ENCODE measurements around the gene MTHFD2L.

MTHFD2L gene

DNA sequence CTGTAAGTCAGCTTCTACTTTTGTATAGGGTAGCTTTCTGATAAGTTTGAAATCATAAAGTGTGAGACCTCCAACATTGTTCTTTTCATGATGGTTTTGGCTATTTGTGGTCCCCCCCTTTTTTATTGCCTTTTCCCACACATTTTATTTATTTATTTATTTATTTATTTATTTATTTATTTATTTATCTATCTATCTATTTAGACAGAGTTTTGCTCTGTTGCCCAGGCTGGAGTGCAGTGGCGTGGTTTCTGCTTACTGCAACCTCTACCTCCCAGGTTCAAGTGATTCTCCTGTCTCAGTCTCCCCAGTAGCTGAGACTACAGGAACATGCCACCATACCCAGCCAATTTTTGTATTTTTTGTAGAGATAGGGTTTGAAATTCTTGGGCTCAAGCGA lies 9.7 kb upstream of the MTHFD2L start:
- Histone ChIP-seq H3K79me2 (ENCODE audit: insufficient read depth, low read length) (no peaks in the 10 kb centered on the region), H3K9ac (ENCODE audit: low read length) (no peak overlapping the region), H3K4me2 (ENCODE audit: low read length) (no peak overlapping the region), H2AFZ (ENCODE audit: low read length) (no peak overlapping the region), H3K27ac (ENCODE audit: low read depth, low read length, poor library complexity, severe bottlenecking) (no peak overlapping the region), H3K4me3 (ENCODE audit: low read depth, low read length, poor library complexity, severe bottlenecking) (no peak overlapping the region), H3F3A (ENCODE audit: insufficient read depth, low read length) (0 out of 2 replicates have a peak, but pooled peaks cover 3% of the 10 kb centered on the region), H3K36me3 (ENCODE audit: insufficient read depth, low read length) (no peaks in the 10 kb centered on the region), H3K9me2 (ENCODE audit: low read depth, low read length) (no peaks in the 10 kb centered on the region), H3K9me3 (ENCODE audit: low read length) (no peaks in the 10 kb centered on the region), H3K4me1 (ENCODE audit: insufficient read depth, low read length, severe bottlenecking) (no peaks in the 10 kb centered on the region), H4K20me1 (ENCODE audit: insufficient read depth, low read length) (no peaks in the 10 kb centered on the region), H3K27me3 (ENCODE audit: insufficient read depth, low read length) (no peaks in the 10 kb centered on the region)
- TF ChIP-seq, protein P1, sequence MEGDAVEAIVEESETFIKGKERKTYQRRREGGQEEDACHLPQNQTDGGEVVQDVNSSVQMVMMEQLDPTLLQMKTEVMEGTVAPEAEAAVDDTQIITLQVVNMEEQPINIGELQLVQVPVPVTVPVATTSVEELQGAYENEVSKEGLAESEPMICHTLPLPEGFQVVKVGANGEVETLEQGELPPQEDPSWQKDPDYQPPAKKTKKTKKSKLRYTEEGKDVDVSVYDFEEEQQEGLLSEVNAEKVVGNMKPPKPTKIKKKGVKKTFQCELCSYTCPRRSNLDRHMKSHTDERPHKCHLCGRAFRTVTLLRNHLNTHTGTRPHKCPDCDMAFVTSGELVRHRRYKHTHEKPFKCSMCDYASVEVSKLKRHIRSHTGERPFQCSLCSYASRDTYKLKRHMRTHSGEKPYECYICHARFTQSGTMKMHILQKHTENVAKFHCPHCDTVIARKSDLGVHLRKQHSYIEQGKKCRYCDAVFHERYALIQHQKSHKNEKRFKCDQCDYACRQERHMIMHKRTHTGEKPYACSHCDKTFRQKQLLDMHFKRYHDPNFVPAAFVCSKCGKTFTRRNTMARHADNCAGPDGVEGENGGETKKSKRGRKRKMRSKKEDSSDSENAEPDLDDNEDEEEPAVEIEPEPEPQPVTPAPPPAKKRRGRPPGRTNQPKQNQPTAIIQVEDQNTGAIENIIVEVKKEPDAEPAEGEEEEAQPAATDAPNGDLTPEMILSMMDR (IDR thresholded peaks at IDR 0.05; ENCODE audit: low read length): no peak
- TF ChIP-seq EZH2 (IDR thresholded peaks at IDR 0.05; ENCODE audit: borderline replicate concordance, low read length): no peak

DNA sequence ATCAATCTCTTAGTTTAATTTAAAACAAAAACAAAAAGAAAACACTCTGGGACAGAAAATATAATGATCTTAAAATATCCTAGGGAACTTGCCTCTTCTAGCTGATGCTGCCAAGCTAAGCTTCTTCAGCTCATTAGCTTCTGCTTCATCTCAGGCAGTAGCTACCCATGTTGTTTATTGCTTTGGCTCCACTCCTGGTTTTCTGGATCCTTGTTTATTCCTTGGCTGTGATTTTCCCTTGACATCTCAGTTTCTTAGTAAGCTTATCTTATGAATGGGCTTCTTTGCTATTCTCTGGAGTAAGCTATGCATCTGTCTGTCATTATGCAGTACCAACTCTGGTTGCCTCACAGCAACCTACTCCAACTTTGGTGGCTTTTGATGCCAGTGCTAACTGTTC lies 5.1 kb upstream of the MTHFD2L start:
- Histone ChIP-seq H3K4me1 (ENCODE audit: insufficient read depth, low read length, severe bottlenecking) (peaks cover 6% of the 10 kb centered on the region), H3K4me3 (ENCODE audit: low read depth, low read length, poor library complexity, severe bottlenecking) (no peak overlapping the region), H3K27ac (ENCODE audit: low read depth, low read length, poor library complexity, severe bottlenecking) (no peak overlapping the region), H3F3A (ENCODE audit: insufficient read depth, low read length) (0 out of 2 replicates have a peak, but pooled peaks cover 3% of the 10 kb centered on the region), H3K36me3 (ENCODE audit: insufficient read depth, low read length) (no peaks in the 10 kb centered on the region), H3K9ac (ENCODE audit: low read length) (no peak overlapping the region), H3K9me3 (ENCODE audit: low read length) (no peaks in the 10 kb centered on the region), H2AFZ (ENCODE audit: low read length) (no peak overlapping the region), H3K9me2 (ENCODE audit: low read depth, low read length) (no peaks in the 10 kb centered on the region), H3K79me2 (ENCODE audit: insufficient read depth, low read length) (no peaks in the 10 kb centered on the region), H3K27me3 (ENCODE audit: insufficient read depth, low read length) (no peaks in the 10 kb centered on the region), H4K20me1 (ENCODE audit: insufficient read depth, low read length) (no peaks in the 10 kb centered on the region), H3K4me2 (ENCODE audit: low read length) (no peak overlapping the region)
- TF ChIP-seq, protein P1 (IDR thresholded peaks at IDR 0.05; ENCODE audit: low read length): no peak
- no peak for TF ChIP-seq EZH2 (IDR thresholded peaks at IDR 0.05; ENCODE audit: borderline replicate concordance, low read length)

DNA sequence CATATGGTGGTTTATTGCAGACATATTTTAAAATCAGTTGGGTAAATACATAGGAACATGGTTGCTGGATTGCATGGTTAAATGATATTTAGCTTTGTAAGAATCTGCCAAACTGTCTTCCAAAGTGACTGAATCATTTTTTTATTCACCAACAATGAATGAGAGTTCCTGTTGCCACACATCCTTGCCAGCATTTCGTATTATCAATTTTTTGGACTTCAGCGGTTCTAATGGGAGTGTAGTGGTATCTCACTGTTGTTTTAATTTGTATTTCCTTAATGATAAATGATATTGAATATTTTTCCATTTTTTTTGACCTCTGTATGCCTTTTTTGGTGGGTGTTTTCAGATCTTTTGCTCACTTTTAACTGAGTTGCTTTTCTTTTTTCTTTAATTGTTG lies 1.4 kb upstream of the MTHFD2L start:
- Histone ChIP-seq H3K9ac (ENCODE audit: low read length) (no peak overlapping the region), H3F3A (ENCODE audit: insufficient read depth, low read length) (0 out of 2 replicates have a peak, but pooled peaks cover 3% of the 10 kb centered on the region), H3K79me2 (ENCODE audit: insufficient read depth, low read length) (peaks cover 33% of the 10 kb centered on the region), H3K27ac (ENCODE audit: low read depth, low read length, poor library complexity, severe bottlenecking) (no peak overlapping the region), H2AFZ (ENCODE audit: low read length) (no peak overlapping the region), H3K36me3 (ENCODE audit: insufficient read depth, low read length) (peaks cover 18% of the 10 kb centered on the region), H3K9me2 (ENCODE audit: low read depth, low read length) (no peaks in the 10 kb centered on the region), H3K4me2 (ENCODE audit: low read length) (no peak overlapping the region), H3K27me3 (ENCODE audit: insufficient read depth, low read length) (no peaks in the 10 kb centered on the region), H3K4me1 (ENCODE audit: insufficient read depth, low read length, severe bottlenecking) (peaks cover 23% of the 10 kb centered on the region), H3K9me3 (ENCODE audit: low read length) (no peaks in the 10 kb centered on the region), H4K20me1 (ENCODE audit: insufficient read depth, low read length) (no peaks in the 10 kb centered on the region), H3K4me3 (ENCODE audit: low read depth, low read length, poor library complexity, severe bottlenecking) (no peak overlapping the region)
- TF ChIP-seq, protein P1 (IDR thresholded peaks at IDR 0.05; ENCODE audit: low read length): no peak
- TF ChIP-seq EZH2 (IDR thresholded peaks at IDR 0.05; ENCODE audit: borderline replicate concordance, low read length): no peak

All from OCI-LY1 (cell line).